ENCODE results near the gene RPL32.

RPL32 gene

GRCh38 chr3:12831301-12831866 is 10.0 kb downstream of the RPL32 start:
- DNase-seq = no peak

DNA sequence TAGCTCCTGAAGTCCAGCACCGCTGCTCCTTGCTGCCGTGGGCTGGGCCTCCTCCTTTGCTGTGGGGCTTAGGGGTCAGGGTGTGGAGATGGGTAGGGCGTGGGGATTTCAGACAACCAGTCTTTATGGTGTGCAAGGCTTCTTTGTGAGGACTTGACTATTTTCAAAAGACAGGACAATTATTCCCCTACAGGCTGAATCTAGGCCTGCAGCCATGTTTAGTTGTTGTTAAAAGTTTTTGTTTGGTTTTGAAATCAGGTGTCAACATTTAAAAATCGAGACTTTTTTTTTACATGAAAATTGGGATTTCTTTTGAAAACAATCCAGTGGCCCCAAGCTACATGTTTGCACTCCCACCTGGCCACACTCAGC is 10.6 kb downstream of the RPL32 start:
- DNase-seq = no peak

DNA sequence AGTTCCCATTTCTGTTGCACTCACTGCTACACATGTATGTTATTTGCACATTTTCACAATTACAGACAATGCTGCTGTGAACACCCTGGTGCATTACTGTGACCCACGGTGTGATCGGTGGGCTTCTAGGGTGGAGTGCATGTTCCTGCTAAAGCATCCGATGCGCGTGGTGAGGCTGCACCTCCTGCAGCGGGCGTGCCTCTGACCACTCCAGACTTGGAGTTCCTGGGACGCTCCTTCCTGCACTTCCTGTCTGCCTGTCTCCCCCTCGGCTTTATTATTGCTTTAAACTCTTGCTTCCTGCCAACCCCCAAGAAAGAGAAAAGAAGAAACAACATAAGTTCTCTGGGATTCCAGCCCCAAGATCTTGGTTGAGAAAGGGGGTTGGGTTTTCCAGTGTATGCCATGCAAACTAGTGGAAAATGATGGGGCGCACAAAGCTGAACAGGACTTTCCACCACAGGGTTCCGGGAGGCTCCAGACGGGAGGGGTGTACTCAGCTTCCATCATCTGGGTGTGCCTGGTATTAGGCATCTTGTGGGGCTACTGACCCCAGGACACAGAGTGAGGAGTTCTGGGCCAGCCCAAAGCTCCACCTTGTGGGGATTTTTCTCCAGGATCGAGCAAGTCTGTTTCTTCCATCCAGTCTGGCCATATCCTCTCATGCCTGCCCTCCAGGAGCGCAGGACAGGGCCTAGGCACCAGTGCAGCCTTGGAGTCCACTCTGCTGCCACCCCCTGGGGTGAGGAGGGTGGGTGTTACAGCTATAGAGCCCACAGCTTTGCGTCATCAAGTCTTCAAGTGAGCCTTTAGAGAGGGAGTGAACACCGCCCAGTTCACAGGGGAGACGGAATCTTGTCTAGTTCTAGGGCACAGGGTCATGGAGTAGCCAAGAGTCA is 11.2 kb downstream of the RPL32 start:
- no peak for DNase-seq

GRCh38 chr3:12829404-12829803 is 12.0 kb downstream of the RPL32 start:
- no peak for DNase-seq

GRCh38 chr3:12828751-12829150 is 12.6 kb downstream of the RPL32 start:
- no peak for DNase-seq

- DNase-seq = no peak
These were observed 16.2 kb downstream of the RPL32 start for GRCh38 chr3:12825156-12825555.

DNA sequence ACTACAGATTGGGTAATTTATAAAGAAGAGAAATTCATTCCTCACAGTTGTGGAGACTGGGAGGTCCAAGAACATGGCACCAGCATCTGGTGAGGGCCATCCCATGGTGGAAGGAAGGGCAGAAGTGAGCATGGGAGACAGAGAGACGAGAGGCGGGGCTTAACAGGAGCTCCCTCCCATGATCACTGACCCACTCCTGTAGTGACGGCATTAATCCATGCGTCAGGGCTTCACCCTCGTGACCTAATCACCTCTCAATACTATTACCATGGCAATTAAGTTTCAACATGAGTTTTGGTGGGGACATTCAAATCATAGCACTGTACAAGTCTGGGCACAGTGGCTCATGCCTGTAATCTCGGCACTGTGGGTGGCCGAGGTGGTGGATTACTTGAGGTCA is 17.1 kb downstream of the RPL32 start:
- DNase-seq = no peak

DNA sequence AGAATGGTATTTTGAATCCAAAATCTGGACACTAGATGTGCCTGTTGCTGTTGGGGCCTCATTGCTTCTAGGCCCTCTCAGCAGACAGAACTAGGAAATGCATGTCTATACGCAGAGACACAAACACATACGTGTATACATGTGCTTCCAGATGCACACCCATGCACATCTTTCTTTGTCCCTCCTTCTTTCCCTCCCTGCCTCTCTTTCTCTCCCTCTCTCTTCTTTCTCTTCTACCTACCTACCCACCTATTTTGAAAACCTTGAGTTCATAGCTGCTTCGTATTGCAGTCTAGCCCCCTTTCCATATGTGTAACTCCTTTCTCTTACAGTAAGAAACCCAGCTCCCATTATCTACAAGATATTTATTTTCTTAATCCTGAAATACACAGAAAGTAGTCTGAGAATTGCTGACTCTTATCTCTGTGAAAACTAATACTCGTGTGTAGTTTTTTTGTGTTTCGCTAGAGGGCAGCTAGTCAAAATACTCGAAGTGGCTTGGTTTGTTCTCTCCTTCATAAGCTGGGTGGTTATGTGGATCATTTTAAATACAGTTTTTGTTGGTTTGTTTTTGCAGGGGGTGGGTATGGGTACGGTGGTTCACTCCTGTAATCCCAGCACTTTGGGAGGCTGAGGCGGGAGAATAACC is 18.5 kb downstream of the RPL32 start:
- no peak for DNase-seq

- no peak for DNase-seq
These were observed 22.6 kb downstream of the RPL32 start for GRCh38 chr3:12818773-12819172.

GRCh38 chr3:12818273-12818672 is 23.1 kb downstream of the RPL32 start:
- DNase-seq = no peak

DNA sequence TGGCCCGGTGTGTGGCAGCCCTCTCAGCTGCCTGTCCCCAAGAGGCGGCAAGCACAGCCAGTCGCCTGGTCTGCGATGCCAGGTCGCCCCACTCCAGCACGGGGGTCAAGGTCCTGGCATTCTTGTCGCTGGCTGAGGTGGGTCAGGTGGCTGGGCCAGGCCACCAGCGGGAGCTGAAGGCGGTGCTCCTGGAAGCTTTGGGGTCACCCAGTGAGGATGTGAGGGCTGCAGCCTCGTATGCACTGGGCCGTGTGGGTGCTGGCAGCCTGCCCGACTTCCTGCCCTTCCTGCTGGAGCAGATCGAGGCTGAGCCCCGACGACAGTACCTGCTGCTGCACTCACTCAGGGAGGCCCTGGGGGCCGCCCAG is 24.0 kb downstream of the RPL32 start:
- no peak for DNase-seq

DNA sequence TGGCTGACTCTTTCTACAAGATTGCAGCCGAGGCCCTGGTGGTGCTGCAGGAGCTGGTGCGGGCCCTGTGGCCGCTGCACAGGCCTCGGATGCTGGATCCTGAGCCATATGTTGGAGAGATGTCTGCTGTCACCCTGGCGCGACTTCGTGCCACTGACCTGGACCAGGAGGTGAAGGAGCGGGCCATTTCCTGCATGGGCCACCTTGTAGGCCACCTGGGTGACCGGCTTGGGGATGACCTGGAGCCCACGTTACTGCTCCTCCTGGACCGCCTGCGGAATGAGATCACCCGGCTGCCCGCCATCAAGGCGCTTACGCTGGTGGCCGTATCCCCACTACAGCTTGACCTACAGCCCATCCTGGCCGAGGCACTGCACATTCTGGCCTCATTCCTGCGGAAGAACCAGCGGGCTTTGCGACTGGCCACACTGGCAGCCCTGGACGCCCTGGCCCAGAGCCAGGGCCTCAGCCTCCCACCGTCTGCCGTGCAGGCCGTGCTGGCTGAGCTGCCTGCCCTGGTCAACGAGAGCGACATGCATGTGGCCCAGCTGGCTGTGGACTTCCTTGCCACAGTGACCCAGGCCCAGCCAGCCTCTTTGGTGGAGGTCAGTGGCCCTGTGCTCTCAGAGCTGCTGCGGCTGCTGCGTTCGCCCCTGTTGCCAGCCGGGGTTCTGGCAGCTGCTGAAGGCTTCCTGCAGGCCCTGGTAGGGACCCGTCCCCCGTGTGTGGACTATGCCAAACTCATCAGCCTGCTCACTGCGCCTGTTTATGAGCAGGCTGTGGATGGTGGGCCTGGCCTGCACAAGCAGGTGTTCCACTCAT is 24.6 kb downstream of the RPL32 start:
- DNase-seq = no peak

DNA sequence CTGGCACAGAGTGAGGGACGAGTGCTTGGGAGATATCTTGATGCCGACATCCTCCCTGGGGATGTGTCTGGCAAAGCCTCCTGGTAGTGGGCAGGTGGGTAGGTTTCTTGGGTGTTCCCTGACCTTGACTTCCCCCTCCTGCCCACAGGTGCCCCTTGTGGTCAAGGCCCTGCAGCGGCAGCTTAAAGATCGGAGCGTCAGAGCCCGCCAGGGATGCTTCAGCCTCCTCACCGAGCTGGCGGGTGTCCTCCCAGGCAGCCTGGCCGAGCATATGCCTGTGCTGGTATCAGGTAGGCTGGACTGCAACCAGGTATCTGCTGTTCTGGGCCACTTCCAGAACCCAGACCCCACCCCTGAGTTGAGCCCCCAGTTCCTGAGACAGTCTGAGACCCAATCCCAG is 25.6 kb downstream of the RPL32 start:
- DNase-seq = no peak

DNA sequence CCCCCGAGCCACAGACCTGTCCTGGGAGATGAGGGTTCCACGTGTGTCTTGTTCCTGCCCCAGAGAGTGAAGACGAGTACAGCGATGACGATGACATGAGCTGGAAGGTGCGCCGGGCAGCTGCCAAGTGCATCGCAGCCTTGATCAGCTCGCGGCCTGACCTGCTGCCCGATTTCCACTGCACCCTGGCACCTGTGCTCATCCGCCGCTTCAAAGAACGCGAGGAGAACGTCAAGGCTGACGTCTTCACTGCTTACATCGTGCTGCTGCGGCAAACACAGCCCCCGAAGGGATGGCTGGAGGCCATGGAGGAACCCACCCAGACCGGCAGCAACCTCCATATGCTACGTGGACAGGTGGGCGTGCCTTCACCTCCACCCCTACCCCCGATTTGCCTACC is 26.3 kb downstream of the RPL32 start:
- no peak for DNase-seq

DNA sequence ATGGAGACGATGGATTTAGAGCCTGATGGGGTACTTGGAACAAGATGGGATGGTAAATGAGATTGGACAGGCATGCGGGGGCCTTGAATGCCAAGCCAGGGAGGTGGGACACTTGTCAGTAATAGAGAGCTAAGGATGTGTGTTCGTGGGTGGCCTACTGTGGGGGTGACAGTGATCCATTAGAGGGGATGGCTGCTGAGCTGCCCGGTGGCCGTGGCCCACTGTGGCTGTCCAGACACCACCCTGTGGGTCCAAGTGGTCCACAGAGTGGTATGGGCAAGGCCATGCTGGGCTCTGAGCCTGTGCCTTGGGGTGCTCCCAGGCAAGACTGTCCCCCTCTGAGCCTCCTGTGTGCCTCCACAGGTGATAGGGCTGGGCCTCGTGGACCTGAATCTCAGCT is 27.4 kb downstream of the RPL32 start:
- DNase-seq = no peak

GRCh38 chr3:12812812-12813211 is 28.6 kb downstream of the RPL32 start:
- no peak for DNase-seq

DNA sequence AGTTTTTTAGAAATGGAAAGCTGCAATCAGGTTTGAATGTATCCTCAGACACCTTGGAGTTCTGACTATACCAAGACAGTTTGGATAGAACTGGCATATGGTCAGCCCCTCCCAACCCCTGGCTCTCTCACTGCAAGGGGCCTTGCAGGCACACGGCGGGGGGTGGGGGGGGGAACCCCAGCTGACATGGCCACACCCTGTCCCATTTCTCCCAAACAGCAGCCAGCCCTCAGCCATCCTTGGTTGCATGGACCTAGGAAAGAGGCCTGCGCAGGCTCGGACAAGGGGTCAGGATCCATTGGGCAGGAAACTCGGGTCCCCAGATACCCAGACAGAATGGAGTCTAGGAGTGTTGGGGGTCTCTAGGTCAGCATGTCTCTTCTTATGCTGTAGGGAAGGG is 30.4 kb downstream of the RPL32 start:
- DNase-seq = no peak

GRCh38 chr3:12810013-12810780 is 31.2 kb downstream of the RPL32 start:
- peak; percentile 38 for DNase-seq

DNA sequence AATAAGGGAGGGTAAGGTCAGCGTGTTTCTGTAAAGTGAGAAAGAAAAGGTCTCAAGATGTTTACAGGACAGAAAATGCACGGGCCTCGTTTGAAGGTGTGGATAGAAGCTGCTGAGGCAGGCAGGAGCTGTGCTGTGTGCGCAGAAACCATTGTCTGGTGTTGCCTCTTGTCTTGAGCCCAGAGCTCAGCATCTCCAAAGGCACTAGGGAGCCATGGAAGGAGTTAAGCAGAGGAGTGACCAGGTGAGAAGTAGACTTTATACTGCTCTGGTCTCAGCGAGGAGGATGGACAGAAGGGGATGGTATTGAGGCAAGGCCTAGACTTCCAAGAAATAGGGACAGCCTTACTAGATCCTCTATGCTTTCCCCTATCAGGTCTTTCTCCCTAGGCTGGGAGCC is 31.9 kb downstream of the RPL32 start:
- no peak for DNase-seq

DNA sequence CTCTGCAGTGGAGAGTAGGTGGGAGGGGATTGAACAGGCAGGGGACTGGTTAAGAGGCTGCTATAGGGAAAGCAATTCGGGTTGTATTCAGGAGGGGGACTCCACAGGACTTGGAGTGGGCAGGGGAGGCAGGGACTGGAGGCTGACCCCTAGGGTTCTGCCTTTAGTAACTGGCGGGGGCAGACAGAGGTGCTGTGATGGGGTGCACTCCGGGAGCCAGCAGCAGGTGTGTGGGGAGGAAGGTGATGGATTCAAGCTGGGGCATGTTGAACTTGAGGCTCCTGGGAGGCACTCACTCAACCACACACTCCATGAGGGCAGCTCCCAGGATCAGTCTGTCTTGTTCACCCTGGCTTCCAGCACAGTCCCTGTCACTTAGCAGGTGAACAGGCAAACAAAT is 32.4 kb downstream of the RPL32 start:
- DNase-seq = no peak

- DNase-seq = no peak
These were observed 32.8 kb downstream of the RPL32 start for GRCh38 chr3:12808587-12808986.

GRCh38 chr3:12807601-12808359 is 33.6 kb downstream of the RPL32 start:
- no peak for DNase-seq

Measured in COR-L47 (cell line).